GM15510 (cell line): ENCODE measurements around the gene GJC2.

Experiments used
- POLR2A ChIP-seq: IDR thresholded peaks from 3 replicates; pipeline ENCODE4 v1.6.1; 2011; ENCODE audit warnings: borderline replicate concordance; ENCODE audit not compliant: insufficient read length; ENCODE audit errors: extremely low read depth

GJC2 gene

GRCh38 chr1:228109073-228109961 is 40.4 kb upstream of the GJC2 start, which contains the start of gene MRPL55:
Gene MRPL55 (minus strand): TSS chr1:228109299. CDS start chr1:228108260, 1,039 bp downstream.
- TF ChIP-seq POLR2A = peak; percentile 96

- TF ChIP-seq POLR2A = no peak
Observed at GRCh38 chr1:228109962-228110488, 39.7 kb upstream of the GJC2 start.

- TF ChIP-seq POLR2A = no peak
Observed at GRCh38 chr1:228110556-228110955, 39.2 kb upstream of the GJC2 start.

GRCh38 chr1:228112167-228112566 is 37.6 kb upstream of the GJC2 start:
- no peak for TF ChIP-seq POLR2A

- no peak for TF ChIP-seq POLR2A
Observed at GRCh38 chr1:228112617-228113016, 37.1 kb upstream of the GJC2 start.

- TF ChIP-seq POLR2A = no peak
Observed at GRCh38 chr1:228114827-228115226, 34.9 kb upstream of the GJC2 start.

GRCh38 chr1:228117335-228117734 is 32.4 kb upstream of the GJC2 start:
- TF ChIP-seq POLR2A = no peak

- TF ChIP-seq POLR2A = no peak
Observed at GRCh38 chr1:228118040-228118439, 31.7 kb upstream of the GJC2 start.

- no peak for TF ChIP-seq POLR2A
Observed at GRCh38 chr1:228120351-228120750, 29.4 kb upstream of the GJC2 start.

- no peak for TF ChIP-seq POLR2A
Observed at GRCh38 chr1:228120857-228121489, 28.8 kb upstream of the GJC2 start.

- no peak for TF ChIP-seq POLR2A
Observed at GRCh38 chr1:228122921-228123441, 26.7 kb upstream of the GJC2 start.

- no peak for TF ChIP-seq POLR2A
Observed at GRCh38 chr1:228123505-228123904, 26.2 kb upstream of the GJC2 start.

- TF ChIP-seq POLR2A = no peak
Observed at GRCh38 chr1:228125185-228125584, 24.5 kb upstream of the GJC2 start.

- TF ChIP-seq POLR2A = no peak
Observed at GRCh38 chr1:228131766-228132165, 18.0 kb upstream of the GJC2 start.

- TF ChIP-seq POLR2A = no peak
Observed at GRCh38 chr1:228134591-228134990, 15.1 kb upstream of the GJC2 start.

- TF ChIP-seq POLR2A = no peak
Observed at GRCh38 chr1:228136901-228137300, 12.8 kb upstream of the GJC2 start.

GRCh38 chr1:228139406-228139930 is 10.3 kb upstream of the GJC2 start:
- TF ChIP-seq POLR2A = no peak
